Medulla oblongata (tissue), 1 donor: ENCODE results near the gene SEC31A.
A peak's percentile ranks its signal among the peaks of the same experiment; 100 is the strongest.
"Not testable (repeated sequence)": the region's sequence is repeated elsewhere in the genome, so short reads cannot be mapped to it uniquely, and the experiment has no call there.

Experiments used
- DNase-seq: peaks from one replicate; pipeline ENCODE4 v3.0.0-alpha.2; 2015; ENCODE audit errors: extremely low spot score

SEC31A gene

GRCh38 chr4:82890901-82891706 lies at the start of gene SEC31A:
Gene SEC31A, minus strand, starts transcription at chr4:82891153. Its CDS starts 9,217 bp downstream, at chr4:82881936.
- peak; percentile 95 for DNase-seq

GRCh38 chr4:82939414-82939813 lies 48.5 kb upstream of the SEC31A start:
- no peak for DNase-seq

- DNase-seq: no peak
Observed at GRCh38 chr4:82934441-82934840, 43.5 kb upstream of the SEC31A start.

- DNase-seq: no peak
Observed at GRCh38 chr4:82930848-82931755, 40.1 kb upstream of the SEC31A start.

- no peak for DNase-seq
Observed at GRCh38 chr4:82921795-82922194, 30.8 kb upstream of the SEC31A start.

- DNase-seq: no peak
Observed at GRCh38 chr4:82919386-82919785, 28.4 kb upstream of the SEC31A start.

GRCh38 chr4:82918091-82918490 lies 27.1 kb upstream of the SEC31A start:
- DNase-seq: peak; percentile 77

- not testable (repeated sequence) for DNase-seq
Observed at GRCh38 chr4:82913968-82914367, 23.0 kb upstream of the SEC31A start.

- DNase-seq: no peak
Observed at GRCh38 chr4:82913305-82913704, 22.4 kb upstream of the SEC31A start.

- DNase-seq: no peak
Observed at GRCh38 chr4:82909326-82909725, 18.4 kb upstream of the SEC31A start.

- DNase-seq: no peak
Observed at GRCh38 chr4:82906469-82906868, 15.5 kb upstream of the SEC31A start.

GRCh38 chr4:82905205-82905604 lies 14.3 kb upstream of the SEC31A start:
- no peak for DNase-seq

GRCh38 chr4:82903737-82904136 lies 12.8 kb upstream of the SEC31A start:
- DNase-seq: no peak

- DNase-seq: no peak
Observed at GRCh38 chr4:82901183-82901718, 10.3 kb upstream of the SEC31A start.

- DNase-seq: peak; percentile 100
Observed at GRCh38 chr4:82900411-82901182, 9.6 kb upstream of the SEC31A start, which contains the start of gene THAP9. Gene THAP9, plus strand, starts transcription at chr4:82900735. Its CDS starts 68 bp downstream, at chr4:82900803.

GRCh38 chr4:82900066-82900410 lies 9.1 kb upstream of the SEC31A start:
- no peak for DNase-seq

GRCh38 chr4:82899374-82900065 lies 8.6 kb upstream of the SEC31A start:
- DNase-seq: no peak

GRCh38 chr4:82898322-82899243 lies 7.6 kb upstream of the SEC31A start:
- no peak for DNase-seq

- no peak for DNase-seq
Observed at GRCh38 chr4:82896755-82897154, 5.8 kb upstream of the SEC31A start.

GRCh38 chr4:82893942-82894341 lies 3.0 kb upstream of the SEC31A start:
- DNase-seq: no peak
